NCI-H510A treated with DMSO at 0.1 percent for 48 hours (cell line): ENCODE measurements around the gene MEF2C.
A peak's percentile ranks its signal among the peaks of the same experiment; 100 is the strongest.

ENCODE experiments used
- DNase-seq: peaks from one replicate; lab custom pipeline; 2025; lab: John Stamatoyannopoulos, UW

The MEF2C gene

GRCh38 chr5:88674356-88675167 lies 208.4 kb downstream of the MEF2C start:
- DNase-seq = peak; percentile 47

- peak; percentile 16 for DNase-seq
Measured at GRCh38 chr5:88673253-88674105, 209.5 kb downstream of the MEF2C start.

GRCh38 chr5:88672644-88673252 lies 210.2 kb downstream of the MEF2C start:
- no peak for DNase-seq

GRCh38 chr5:88671505-88672499 lies 211.2 kb downstream of the MEF2C start:
- DNase-seq = no peak

GRCh38 chr5:88671106-88671504 lies 211.9 kb downstream of the MEF2C start:
- DNase-seq = no peak

GRCh38 chr5:88670461-88670860 lies 212.5 kb downstream of the MEF2C start:
- DNase-seq = no peak

- no peak for DNase-seq
Measured at GRCh38 chr5:88669371-88670050, 213.5 kb downstream of the MEF2C start.

GRCh38 chr5:88667496-88668201 lies 215.3 kb downstream of the MEF2C start:
- peak; percentile 34 for DNase-seq
